ENCODE measurements around the gene NOSIP.

NOSIP gene

GRCh38 chr19:49594993-49595818, 14.8 kb upstream of the NOSIP start:
- DNase-seq (ENCODE audit: low read depth), result no peak

GRCh38 chr19:49594157-49594992, 14.0 kb upstream of the NOSIP start:
- DNase-seq (ENCODE audit: low read depth), result no peak

DNA sequence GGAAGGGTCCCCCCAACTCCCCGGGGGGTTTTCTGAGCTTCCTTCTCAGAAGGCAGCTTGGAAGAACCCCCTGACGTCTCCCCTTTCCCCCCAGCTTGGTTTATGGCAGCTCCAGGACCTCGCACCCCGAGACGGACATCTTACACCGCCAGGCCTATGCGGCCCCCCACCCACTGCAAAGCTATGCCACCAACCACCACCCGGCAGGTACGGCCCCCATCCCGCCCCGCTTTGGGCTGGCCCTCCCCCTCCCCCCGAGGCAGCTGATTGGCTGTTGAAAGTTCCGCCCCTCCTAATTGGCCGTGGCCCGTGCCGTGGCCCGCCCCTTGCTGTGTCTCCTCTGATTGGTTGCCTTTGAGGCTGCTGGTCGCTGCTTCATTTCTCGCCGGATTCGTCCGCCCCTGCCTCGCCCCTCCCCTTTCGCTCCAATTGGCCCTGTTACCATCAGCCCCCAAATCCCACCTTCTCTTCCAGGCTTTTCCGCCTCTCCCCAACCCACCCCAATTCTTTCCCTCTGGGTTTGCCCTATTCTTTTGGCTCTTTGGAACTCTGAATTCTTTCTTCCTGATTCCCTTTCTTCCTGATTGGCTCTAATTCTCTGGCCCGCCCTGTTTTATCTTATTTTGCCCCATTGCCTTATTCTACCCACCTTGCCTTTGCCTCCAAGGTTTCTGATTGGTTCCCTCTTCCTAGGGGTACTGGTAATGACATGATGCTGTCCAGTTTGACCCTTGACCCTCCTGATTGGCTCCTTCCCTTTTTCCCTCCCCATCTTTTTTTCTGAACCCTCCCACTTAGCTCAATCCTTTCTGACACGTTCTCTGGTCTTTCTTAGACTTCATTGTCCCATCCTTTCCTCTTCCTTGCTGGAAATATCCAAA, 13.1 kb upstream of the NOSIP start:
- peak; percentile 83 for DNase-seq (ENCODE audit: low read depth)

GRCh38 chr19:49592486-49593232, 12.3 kb upstream of the NOSIP start:
- no peak for DNase-seq (ENCODE audit: low read depth)

- DNase-seq (ENCODE audit: low read depth), result no peak
Observed at GRCh38 chr19:49591731-49592485, 11.6 kb upstream of the NOSIP start.

DNA sequence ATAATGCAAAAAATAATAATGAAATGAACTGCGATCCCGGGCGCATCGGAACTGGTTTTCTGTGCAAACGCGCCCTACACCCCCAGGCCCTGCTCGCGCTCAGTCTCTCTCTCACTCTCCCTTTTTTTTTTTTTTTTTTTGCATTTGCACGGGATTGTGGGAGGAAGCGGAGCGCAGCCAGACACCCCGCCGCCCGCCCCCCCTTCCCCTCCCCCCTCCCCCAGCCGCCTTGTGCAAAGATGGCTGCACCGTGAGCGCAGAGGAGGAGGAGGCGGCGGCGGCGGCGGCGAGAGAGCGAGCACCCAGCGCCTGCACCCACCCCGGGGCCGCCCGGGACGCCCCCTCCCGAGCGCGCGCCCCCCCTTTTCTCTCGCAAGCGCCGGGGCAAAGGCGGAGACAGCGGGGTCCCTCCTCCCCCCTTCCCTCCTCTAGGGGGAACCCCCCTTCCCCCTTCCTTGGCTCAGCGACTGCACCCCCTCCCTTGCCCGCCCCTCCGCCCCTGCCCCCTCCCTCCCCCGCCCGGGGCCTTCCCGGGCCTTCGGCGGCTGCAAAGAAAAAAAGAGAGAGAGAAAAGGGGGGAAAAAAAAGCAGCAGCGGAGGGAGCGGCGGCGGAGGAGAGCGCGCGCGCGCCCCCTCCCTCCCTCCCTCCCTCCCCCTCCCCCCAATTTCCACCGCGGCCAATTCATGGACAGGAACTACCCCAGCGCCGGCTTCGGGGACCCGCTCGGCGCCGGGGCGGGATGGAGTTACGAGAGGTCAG, 10.8 kb upstream of the NOSIP start, which contains the start of gene PRR12:
PRR12 (plus strand) TSS at position 212 of the 760 bp plus-strand sequence; CDS start at position 685, 473 bp downstream.
- peak; percentile 59 for DNase-seq (ENCODE audit: low read depth)

DNA sequence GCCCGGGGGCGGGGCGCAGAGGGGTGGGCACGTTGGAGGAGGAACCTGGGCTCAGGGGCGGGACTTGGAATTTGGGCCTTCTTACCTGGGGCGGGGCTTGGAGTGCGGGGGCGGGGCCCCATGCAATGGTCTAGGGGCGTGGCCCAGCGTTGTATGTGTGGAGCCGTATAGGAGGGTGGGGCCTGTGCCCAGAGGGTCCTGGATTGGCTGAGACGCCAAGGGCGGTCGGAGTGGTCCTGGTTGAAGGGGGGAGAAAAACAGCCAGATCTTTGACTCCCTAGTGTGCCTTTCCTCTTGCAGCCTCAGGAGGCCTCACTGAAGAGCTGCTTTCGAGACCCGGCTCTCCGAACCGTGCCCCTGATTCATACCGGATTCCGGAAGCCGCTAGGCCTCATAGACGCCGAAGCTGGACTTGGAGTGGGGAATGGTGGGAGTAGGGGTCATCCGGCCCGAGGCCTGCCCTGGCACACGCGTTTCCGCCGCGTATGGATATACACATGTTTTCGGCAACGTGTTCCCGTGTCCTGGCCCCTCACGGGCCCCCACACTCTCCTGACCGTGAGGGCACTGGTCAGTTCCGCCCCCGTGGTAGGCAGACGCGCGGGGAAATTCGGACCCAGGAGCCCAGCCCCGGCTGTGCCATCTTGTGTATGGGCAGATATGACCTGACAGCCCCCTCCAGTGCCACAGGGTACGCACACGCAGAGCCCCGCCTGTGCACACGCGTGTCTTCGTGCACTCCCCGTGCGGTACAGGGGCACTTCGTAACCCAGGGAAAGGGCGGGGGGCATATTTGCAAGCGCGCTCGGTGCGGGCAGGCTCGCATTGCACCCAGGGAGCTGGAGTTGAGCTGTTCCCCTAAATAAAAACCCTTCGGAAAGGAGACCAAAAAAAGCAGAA, 10.0 kb upstream of the NOSIP start:
- peak; percentile 87 for DNase-seq (ENCODE audit: low read depth)

GRCh38 chr19:49589502-49589905, 9.1 kb upstream of the NOSIP start:
- DNase-seq (ENCODE audit: low read depth), result no peak

DNA sequence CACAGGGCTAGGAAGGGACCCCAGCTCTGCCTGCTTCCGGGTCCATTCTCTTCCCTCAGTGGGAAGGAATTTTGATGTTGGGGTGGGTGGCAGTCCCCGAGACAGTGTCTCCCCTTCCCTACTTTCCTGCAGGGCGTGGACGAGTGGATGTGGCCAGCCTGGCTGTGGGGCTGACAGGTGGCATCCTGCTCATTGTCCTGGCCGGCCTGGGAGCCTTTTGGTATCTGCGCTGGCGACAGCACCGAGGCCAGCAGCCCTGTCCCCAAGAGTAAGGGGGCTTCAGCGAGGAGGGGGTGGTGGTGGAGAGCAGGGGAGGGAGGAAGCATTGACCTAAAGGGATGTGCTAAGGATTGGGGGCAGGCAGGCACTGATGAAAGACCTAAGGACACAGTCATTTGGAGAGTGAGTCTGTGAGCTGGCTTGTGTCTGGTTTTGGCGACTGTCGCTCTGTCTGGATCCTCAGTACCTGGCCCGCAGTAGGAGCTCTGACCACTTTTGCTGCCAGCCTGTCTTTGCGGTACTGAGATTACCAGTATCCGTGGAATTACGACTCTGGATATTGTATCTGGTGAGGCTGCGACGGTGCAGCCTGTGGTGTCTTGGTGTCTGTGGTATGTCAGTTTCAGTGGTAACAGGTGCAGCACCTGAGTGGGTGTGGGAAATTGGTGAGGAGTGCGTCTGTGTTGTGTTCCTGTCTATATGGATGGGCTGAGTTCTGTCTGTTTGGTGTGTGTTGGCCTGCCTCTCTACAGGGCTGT, 8.2 kb upstream of the NOSIP start:
- DNase-seq (ENCODE audit: low read depth), result no peak

GRCh38 chr19:49587227-49587626, 6.9 kb upstream of the NOSIP start:
- DNase-seq (ENCODE audit: low read depth), result no peak

- DNase-seq (ENCODE audit: low read depth), result no peak
Observed at GRCh38 chr19:49585023-49585422, 4.7 kb upstream of the NOSIP start.

GRCh38 chr19:49583239-49583638, 2.9 kb upstream of the NOSIP start:
- no peak for DNase-seq (ENCODE audit: low read depth)

GRCh38 chr19:49581007-49581508, 702 bp upstream of the NOSIP start, which contains the start of gene PRRG2:
Gene PRRG2 (plus strand): TSS chr19:49581316. CDS start chr19:49583220, 1,904 bp downstream.
- DNase-seq (ENCODE audit: low read depth), result no peak

DNA sequence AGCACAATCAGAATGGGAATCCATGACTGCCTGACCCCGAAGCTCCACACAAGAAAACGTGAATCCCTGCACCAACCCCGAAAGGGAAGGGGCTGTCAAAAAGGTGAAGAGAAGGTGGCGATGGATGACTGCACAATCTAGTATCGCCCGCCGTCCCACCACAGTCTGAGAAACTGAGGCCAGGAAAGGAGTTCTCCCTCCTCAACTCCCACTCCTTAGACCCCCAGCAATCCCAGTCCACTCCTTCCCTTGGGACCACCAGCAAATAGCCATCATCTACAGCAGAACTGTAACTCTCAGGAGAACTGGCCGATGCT, 451 bp downstream of the NOSIP start:
- no peak for DNase-seq (ENCODE audit: low read depth)

GRCh38 chr19:49579193-49579592, 1.2 kb downstream of the NOSIP start:
- DNase-seq (ENCODE audit: low read depth), result no peak

- no peak for DNase-seq (ENCODE audit: low read depth)
Observed at GRCh38 chr19:49574206-49574755, 6.1 kb downstream of the NOSIP start.

GRCh38 chr19:49573425-49573824, 6.9 kb downstream of the NOSIP start:
- no peak for DNase-seq (ENCODE audit: low read depth)

DNA sequence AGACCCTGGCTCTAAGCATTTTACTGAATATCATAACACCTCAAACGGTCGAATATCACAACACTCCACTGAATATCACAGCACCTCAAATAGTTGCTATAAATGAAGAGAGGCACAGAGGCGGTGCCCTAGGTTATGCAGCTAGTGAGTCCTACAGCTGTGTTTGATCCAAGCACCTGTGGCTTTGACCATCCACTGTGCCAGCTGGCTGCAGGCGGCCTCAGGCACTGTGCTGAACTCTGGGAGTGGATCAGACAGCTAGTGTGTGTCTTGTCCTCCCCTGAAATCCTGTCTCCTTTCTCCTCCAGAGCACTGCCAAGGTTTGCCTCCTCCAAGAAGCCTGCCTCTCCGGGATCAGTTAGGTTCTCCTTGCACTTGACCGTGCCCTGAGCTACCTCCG, 7.3 kb downstream of the NOSIP start:
- no peak for DNase-seq (ENCODE audit: low read depth)
